ENCODE data around the gene GATC.

DNA sequence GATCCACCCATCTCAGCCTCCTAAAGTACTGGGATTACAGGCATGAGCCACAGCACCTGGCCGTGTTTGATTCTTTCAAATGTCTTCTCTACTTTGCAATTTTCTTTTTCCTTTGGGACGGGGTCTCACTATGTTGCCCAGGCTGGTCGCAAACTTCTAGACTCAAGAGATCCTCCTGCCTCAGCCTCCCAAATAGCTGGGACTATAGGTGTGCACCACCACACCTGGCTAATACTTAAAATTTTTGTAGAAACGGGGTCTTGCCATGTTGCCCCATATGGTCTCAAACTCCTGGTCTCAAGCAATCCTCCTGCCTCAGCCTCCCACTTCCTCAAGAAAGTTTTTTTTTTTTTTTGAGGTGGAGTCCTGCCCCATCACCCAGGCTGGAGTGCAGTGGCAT lies 1.7 kb downstream of the GATC start:
- TF ChIP-seq POLR2A (IDR thresholded peaks at IDR 0.05; ENCODE audit: low read depth, low read length) (no peak), USF2 (IDR thresholded peaks at IDR 0.05; ENCODE audit: low read depth, low read length) (no peak), RFX5 (IDR thresholded peaks at IDR 0.05; ENCODE audit: low read depth, low read length) (no peak)
- TF ChIP-seq, protein P1, sequence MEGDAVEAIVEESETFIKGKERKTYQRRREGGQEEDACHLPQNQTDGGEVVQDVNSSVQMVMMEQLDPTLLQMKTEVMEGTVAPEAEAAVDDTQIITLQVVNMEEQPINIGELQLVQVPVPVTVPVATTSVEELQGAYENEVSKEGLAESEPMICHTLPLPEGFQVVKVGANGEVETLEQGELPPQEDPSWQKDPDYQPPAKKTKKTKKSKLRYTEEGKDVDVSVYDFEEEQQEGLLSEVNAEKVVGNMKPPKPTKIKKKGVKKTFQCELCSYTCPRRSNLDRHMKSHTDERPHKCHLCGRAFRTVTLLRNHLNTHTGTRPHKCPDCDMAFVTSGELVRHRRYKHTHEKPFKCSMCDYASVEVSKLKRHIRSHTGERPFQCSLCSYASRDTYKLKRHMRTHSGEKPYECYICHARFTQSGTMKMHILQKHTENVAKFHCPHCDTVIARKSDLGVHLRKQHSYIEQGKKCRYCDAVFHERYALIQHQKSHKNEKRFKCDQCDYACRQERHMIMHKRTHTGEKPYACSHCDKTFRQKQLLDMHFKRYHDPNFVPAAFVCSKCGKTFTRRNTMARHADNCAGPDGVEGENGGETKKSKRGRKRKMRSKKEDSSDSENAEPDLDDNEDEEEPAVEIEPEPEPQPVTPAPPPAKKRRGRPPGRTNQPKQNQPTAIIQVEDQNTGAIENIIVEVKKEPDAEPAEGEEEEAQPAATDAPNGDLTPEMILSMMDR (conservative IDR thresholded peaks at IDR 0.05; ENCODE audit: low read depth, low read length): no peak
